ENCODE measurements around the gene SLC2A6.

Gene SLC2A6

DNA sequence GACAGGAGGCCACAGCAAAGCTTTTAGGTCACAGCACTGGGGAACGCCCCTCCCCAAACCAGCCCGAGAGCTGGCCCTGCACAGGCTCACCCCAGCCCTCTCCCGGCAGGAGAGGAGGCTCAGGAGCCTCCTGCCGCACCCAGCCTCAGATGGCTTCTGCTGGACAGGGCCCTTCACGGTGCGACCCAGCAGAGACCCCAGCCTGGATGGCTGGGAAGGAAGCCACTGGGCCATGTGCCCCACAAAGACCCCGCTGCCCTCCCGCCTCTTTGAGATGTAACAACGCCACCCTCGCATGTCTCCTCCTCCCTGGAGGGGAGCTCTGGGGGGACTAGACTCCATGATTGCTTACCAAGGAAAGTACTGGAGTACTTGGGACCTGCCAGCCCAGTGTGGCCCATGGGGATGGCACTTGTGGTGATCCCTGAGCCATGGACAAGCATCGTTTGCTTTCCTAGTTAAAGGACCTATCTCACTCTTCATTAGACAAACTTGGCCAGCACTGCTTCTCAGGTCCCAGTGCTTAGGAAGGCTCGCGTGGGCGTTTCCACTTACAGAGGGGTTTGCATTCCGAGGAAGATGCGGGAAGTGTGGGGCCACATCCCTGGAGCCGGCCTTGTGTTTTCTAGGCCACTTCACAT, 36.8 kb upstream of the SLC2A6 start:
- DNase-seq, result no peak

- no peak for DNase-seq
Observed at GRCh38 chr9:133515240-133515610, 36.3 kb upstream of the SLC2A6 start.

DNA sequence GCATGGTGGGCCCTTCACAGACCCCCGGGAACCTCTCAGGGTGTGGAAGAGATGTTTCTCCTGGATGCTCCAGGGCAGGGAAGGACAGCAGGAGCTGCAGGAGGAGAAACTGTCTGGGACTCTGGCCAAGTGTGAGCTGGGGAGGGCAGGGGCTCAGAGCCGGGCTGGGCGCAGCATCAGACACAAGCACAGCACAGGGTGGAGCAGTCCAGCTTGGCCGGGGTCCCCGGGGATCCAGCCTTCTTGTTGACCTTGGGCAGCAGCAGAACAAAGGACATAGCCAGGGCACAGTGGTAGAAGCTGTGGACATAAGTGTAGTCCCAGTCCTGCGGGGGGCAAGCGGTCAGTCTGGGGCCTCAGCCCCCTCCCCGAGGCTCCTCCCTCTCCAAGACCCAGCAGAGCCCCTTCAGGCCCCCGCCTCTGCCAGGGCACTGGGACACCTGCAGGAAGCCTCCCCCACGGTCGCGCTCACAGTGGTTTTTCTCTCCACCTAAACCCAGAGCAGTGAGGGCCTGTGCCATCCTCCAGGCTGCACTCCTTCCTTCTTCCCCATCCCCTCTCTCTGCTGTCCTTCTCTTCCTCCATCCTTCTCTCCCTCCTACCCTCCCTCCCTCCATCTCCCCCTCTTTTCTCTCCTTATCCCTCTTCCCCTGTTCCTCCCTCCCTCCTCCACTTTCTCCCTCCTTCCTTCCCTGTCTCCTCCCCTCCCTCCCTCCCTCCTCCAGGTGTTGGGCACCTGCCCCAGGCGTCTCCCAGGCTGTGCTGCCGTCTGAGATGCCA, 35.8 kb upstream of the SLC2A6 start:
- no peak for DNase-seq

- no peak for DNase-seq
Observed at GRCh38 chr9:133513214-133514100, 34.6 kb upstream of the SLC2A6 start.

- no peak for DNase-seq
Observed at GRCh38 chr9:133512253-133513213, 33.6 kb upstream of the SLC2A6 start.

DNA sequence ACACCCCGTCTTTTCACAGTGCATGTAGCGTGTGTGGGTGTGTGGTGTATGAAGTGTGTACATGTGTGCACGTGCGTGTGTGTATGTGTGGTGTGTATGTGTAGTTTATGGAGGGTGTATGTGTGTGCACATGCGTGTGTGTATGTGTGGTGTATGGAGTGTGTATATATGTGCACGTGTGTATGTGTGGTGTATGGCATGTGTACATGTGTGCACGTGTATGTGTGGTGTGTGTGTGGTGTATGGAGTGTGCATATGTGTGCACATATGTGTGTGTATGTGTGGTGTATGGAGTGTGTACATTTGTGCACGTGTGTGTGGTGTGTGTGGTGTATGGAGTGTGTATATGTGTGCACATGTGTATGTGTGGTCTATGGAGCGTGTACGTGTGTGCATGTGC, 32.7 kb upstream of the SLC2A6 start:
- no peak for DNase-seq

DNA sequence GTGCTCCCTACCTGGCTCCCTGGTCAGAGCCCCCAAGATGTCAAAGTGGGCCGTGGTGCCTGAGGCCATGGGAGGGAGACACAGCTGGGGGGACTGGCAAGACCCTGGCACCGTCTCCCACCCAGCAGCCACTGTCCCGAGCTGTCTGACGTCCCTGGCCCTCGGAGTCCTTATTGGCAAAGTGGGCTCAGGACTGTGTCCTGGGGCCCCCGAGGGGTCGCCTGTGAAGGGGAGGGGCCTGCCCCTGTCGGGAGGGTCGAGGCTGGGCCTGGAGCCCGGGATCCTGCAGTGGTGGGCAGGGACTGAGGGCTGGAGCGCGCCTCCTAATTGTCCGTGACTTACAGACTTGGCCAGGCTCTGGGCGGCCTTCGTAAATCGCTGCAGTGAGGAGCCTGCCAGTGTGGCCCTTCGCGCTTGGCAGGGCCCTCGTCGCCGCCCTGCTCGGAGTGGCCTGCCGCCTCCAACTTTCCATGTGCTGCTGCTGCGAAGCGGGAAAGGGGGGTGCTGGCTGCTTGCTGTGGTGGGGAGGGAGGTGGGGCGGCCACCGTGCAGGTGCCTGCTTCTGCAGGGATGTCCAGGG, 32.1 kb upstream of the SLC2A6 start:
- no peak for DNase-seq

GRCh38 chr9:133509179-133510083, 30.5 kb upstream of the SLC2A6 start:
- peak; percentile 26 for DNase-seq

DNA sequence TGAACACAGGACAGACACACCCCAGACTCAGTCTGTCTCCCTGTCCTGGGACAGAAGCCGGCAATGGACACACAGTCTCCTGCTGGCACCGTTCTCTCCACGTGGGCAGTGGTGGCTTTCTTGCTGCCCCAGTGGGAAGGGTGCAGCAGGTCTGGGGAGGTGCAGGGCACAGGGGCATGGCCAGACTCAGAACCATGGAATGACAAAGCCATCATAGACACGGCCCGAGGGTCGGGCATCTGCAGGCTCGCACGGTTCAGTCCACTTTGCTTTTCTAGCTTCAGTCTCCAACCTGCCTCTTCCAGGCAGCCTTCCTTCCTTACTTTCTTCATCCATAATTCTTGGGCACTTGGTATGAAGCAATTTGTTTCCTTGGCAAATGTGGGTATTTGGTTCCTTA, 29.1 kb upstream of the SLC2A6 start:
- no peak for DNase-seq

DNA sequence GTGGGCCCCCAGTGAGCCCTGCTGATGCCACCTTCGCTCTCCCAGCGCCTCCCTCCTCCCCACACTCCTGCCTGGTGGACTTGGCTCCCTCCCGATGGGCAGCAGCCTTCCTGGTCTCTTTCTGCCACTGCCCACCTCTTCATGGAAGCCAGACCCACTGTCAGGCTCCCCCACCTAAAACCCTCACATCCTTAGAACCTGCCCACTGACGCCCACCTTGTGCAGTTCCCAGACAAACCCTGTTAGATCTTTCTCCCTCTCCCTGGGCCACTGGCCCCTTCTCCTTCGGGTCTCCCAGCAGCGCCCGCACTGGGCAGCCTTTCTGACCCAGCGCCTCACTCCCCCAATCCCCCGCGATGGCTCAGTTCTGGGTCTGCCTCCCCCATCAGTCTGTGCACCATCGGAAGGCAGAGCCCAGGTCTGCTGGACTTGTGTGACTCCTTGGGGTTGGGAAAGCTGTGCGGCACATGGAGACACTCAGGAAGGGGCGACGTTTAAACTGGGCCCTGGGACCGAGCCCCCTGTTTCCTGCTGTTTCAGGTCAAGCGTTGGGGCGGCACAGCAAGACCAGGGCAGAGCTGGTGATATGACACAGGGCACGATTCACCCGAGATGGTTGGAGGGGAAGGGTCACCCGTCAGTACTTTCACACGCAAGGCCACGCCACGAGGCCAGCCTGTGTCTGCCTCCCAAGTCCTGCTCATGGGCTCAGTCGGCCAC, 28.5 kb upstream of the SLC2A6 start:
- no peak for DNase-seq

- DNase-seq, result peak; percentile 23
Observed at GRCh38 chr9:133506653-133507038, 27.7 kb upstream of the SLC2A6 start.

DNA sequence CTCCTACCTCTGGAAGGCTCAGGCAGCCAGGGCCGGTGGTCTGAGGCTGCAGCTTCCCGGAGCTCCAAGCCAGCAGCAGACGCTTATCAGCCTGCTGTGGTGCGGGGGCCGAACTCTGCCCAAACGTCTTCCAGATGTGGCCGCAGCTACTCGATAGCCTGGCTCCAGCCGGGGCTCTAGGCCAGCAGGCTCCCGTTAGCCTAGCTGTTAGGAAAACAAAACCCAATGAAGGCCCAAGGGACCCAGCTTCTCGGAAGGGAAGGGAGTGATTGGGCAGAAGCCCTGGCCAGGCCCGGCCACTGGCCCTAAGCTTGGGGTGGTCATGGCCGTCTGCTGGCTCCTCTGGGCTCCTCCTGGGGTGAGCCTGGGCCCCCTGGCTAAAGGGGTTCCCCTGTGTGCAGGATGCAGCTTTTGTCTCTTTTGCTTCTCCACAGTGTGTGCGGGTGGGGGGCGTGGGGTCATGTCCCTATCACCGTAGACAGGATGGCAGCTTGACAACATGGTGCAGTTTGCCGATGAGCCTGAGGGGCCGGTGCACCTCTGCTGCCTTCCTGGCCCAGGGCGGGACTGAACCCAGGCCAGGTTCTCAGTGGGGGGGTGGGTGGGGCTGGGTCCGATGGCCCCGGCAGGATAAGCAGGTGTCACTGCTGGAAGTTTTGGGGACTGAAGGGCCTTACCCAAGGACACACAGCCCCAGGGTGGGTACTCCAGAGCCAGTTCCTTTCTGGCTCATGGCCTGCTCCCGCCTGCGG, 27.2 kb upstream of the SLC2A6 start:
- no peak for DNase-seq

DNA sequence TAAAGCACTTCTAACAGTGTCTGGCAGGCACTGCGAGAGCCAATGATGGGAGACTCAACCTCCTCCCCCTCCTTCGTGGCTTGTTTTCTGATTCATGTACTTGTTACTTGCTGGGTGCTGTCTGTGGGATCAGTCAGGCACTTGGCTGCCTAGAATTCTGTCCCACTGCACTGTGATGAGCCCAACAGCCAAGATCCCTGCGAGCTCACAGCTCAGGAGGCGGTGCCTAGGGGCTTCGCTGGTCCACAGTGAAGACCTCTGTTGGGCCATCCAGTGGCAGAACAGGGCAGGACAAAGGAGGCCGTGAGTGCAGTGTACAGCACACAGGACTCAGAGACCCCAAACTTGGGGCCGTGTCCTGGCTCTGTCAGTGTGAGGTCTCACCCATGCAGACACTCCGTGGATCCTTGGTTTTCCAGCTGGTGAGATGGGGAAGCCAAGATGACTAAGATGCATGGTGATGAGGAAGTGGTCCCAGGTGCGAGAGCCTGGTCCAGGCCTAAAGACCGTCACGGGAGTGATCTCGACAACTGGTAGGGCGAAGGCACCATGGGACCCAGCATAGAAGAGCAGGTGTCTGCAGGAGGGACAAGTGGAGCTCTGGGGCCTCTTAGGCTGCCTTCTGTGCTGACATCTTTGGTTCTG, 26.4 kb upstream of the SLC2A6 start:
- no peak for DNase-seq

- no peak for DNase-seq
Observed at GRCh38 chr9:133502112-133502511, 23.2 kb upstream of the SLC2A6 start.

- no peak for DNase-seq
Observed at GRCh38 chr9:133499892-133500270, 21.0 kb upstream of the SLC2A6 start.

DNA sequence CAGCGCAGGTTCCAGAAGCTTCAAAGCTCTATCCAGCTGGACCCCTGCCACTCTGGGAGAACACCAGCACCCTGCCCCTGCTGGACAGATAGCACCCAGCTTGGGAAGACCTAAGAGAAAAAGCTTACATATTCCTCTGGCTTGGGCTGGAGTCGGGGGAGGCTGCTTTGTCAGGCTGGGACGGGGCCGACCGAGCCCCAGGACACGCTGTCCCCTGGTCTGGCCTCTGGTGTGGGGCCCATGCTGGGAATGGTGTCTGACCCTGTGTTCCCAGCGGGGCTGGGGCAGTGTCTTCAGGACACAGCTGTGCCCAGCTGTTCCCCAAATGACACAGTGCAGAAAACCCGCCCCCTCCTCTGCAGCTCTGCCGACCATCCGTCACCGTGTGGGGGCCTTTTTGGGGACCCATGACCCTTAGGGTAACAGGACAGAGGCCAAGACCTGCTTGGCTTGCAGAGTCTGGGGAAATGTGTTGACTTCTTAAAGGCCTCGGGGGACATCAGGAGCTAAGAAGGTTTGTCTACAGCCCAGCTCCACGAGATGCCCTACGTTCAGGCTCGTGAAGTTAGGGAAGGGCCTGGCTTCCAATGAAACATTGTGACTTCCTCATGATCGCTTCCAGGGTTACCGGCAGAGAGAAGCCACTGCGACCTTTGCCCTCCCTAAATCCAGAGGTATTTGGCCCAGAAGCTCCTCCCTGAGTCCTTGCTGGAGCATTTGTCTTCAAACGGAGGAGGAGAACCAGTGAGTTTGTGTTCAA, 20.4 kb upstream of the SLC2A6 start:
- DNase-seq, result no peak

DNA sequence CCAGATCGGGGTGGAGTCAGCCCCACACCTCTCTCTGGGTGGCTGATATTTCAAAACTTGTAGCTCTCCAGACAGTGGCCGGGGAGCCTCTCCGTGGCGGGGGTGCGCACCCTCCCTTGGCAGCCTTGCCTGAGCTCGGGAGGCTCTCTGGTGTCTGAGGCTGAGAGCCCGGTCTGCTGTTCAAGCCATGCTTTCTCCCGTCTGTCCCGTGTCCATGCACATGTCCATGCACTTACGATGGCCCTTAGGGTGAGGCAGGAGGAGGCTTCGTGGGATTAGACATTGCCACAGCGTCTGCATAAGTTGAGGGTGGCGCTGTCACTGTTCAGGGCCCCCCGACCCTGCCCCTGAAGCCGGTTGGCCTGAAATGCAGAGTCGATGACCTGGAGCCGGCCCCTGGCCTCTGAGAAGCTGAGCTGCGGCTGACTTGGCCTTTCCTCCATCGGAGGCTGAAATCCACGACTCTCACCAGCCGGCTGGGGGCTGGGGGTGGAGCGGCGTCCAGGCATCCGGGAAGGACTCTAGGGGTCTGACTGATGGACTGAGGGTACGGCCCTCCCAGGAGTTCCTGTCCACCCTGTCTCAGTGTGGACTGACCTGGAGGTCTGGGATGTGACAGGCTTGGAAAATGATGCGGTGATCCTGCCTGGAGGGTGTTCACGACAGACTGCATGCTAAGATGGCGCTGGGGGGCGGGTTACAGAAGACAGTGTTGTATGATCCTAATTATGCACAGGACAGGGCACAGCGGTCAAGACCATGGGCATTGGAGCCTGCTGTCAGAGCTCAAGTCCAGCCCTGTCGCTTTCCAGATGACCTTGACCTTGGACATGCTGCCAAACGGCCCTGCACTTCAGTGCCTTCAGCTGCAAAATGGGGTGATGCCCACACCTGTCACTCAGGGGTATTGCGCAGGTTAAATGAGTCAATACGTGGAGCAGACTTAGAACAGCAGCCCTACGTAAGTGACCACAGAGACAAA, 18.3 kb upstream of the SLC2A6 start:
- DNase-seq, result no peak
